GM23338 (cell line): ENCODE measurements around the gene CUX1. TPM values are rescaled to one million over a fixed set of nuclear protein-coding genes. Genes with fewer than 3 reads are reported as not detected.

Experiments used
- ATAC-seq: fragments of 200-7000 bp; cut with Tn5 transposase; 3 replicates; pipeline ENCODE4 v1.9.1; 2020
- DNase-seq: peaks from one replicate; pipeline ENCODE4 v3.0.0-alpha.2; 2015; ENCODE audit warnings: low spot score
- H2AFZ ChIP-seq: fragments of 200-600 bp; sonication (generic); 2 replicates; pipeline ENCODE4 v1.8.0; 2016; ENCODE audit warnings: antibody characterized with exemption, mild to moderate bottlenecking, moderate library complexity
- H3F3A ChIP-seq: fragments of 200-600 bp; sonication (generic); replicated peaks from 2 replicates; pipeline ENCODE4 v1.8.0; 2017; ENCODE audit warnings: antibody characterized with exemption, mixed run types, low read depth
- H3K27ac ChIP-seq: fragments of 200-600 bp; sonication (generic); 2 replicates; pipeline ENCODE4 v1.6.1; 2016; ENCODE audit warnings: low read depth
- H3K27me3 ChIP-seq: fragments of 200-600 bp; sonication (generic); 2 replicates; pipeline ENCODE4 v1.8.0; 2016; ENCODE audit warnings: mild to moderate bottlenecking, mixed run types, moderate library complexity; ENCODE audit not compliant: insufficient read depth
- H3K36me3 ChIP-seq: fragments of 200-600 bp; sonication (generic); 2 replicates; pipeline ENCODE4 v1.8.0; 2016; ENCODE audit warnings: mild to moderate bottlenecking; ENCODE audit not compliant: insufficient read depth
- H3K4me1 ChIP-seq: fragments of 200-600 bp; sonication (generic); 2 replicates; pipeline ENCODE4 v1.8.0; 2016; ENCODE audit warnings: mild to moderate bottlenecking, moderate library complexity; ENCODE audit not compliant: insufficient read depth
- H3K4me2 ChIP-seq: fragments of 200-600 bp; sonication (generic); 2 replicates; pipeline ENCODE4 v1.7.1; 2017; ENCODE audit warnings: mixed run types
- H3K4me3 ChIP-seq: fragments of 200-600 bp; sonication (generic); 2 replicates; pipeline ENCODE4 v1.6.1; 2016; ENCODE audit warnings: mixed run types
- H3K79me2 ChIP-seq: fragments of 200-600 bp; sonication (generic); replicated peaks from 2 replicates; pipeline ENCODE4 v1.8.0; 2017; ENCODE audit warnings: mild to moderate bottlenecking; ENCODE audit not compliant: insufficient read depth
- H3K9me2 ChIP-seq: fragments of 200-600 bp; sonication (generic); 2 replicates; pipeline ENCODE4 v1.8.0; 2017; ENCODE audit not compliant: insufficient read depth
- H4K20me1 ChIP-seq: fragments of 200-600 bp; sonication (generic); replicated peaks from 2 replicates; pipeline ENCODE4 v1.8.0; 2017; ENCODE audit warnings: mild to moderate bottlenecking; ENCODE audit not compliant: insufficient read depth
- H3K27ac Mint-ChIP-seq: 2 replicates; pipeline ENCODE4 v1.8.0; 2020; ENCODE audit warnings: inconsistent platforms, mild to moderate bottlenecking, moderate library complexity, mixed read lengths
- H3K27me3 Mint-ChIP-seq: 3 replicates; pipeline ENCODE4 v1.8.0; 2022; ENCODE audit warnings: low read depth, mild to moderate bottlenecking, moderate library complexity, mixed read lengths, inconsistent platforms; ENCODE audit not compliant: insufficient read depth, poor library complexity
- H3K36me3 Mint-ChIP-seq: 3 replicates; pipeline ENCODE4 v1.8.0; 2021; ENCODE audit warnings: low read depth, mild to moderate bottlenecking, inconsistent platforms, moderate library complexity, mixed read lengths
- H3K4me1 Mint-ChIP-seq: 3 replicates; pipeline ENCODE4 v1.8.0; 2020; ENCODE audit warnings: mild to moderate bottlenecking, inconsistent platforms, mixed read lengths
- H3K4me3 Mint-ChIP-seq: 3 replicates; pipeline ENCODE4 v1.8.0; 2021; ENCODE audit warnings: moderate library complexity, mild to moderate bottlenecking, inconsistent platforms, mixed read lengths
- H3K9me3 Mint-ChIP-seq: 3 replicates; pipeline ENCODE4 v1.8.0; 2020; ENCODE audit warnings: moderate library complexity, mild to moderate bottlenecking, inconsistent platforms, mixed read lengths
- EZH2 ChIP-seq: fragments of 200-600 bp; sonication (generic); IDR thresholded peaks from one replicate; pipeline ENCODE4 v1.8.0; 2017; ENCODE audit warnings: antibody characterized with exemption, mild to moderate bottlenecking, low read depth; ENCODE audit not compliant: unreplicated experiment
- EZH2phosphoT487 ChIP-seq: fragments of 200-600 bp; sonication (generic); IDR thresholded peaks from one replicate; pipeline ENCODE4 v1.8.1; 2018; ENCODE audit warnings: antibody characterized with exemption; ENCODE audit not compliant: unreplicated experiment
- JUNB ChIP-seq: IDR thresholded peaks from one replicate; pipeline ENCODE4 v1.6.1; 2016; ENCODE audit warnings: antibody characterized with exemption; ENCODE audit not compliant: unreplicated experiment
- NANOG ChIP-seq: IDR thresholded peaks from 2 replicates; pipeline ENCODE4 v1.6.1; 2016; ENCODE audit warnings: antibody characterized with exemption, borderline replicate concordance
- POLR2AphosphoS5 ChIP-seq: IDR thresholded peaks from 2 replicates; pipeline ENCODE4 v1.6.1; 2016; ENCODE audit warnings: antibody characterized with exemption, low read depth
- STAT1 ChIP-seq: IDR thresholded peaks from one replicate; pipeline ENCODE4 v1.6.1; 2016; ENCODE audit warnings: antibody characterized with exemption; ENCODE audit not compliant: unreplicated experiment
- ZNF114 ChIP-seq: fragments of 250-450 bp; sonication (Bioruptor Pico); IDR thresholded peaks from 2 replicates; pipeline ENCODE4 v1.5.0; 2020; ENCODE audit warnings: mild to moderate bottlenecking, moderate library complexity
- ZNF331 ChIP-seq: fragments of 250-450 bp; sonication (Bioruptor Pico); IDR thresholded peaks from 2 replicates; pipeline ENCODE4 v1.5.0; 2020; ENCODE audit warnings: low read depth, mild to moderate bottlenecking, moderate library complexity
- polyA plus RNA-seq: library from polyadenylated mRNA; unstranded; fragments of >200 nt; fragmentation: Nextera tagmentation; extraction: Ambion mirVana; gene quantifications from 2 replicates; pipeline ENCODE4 v1.2.1, GENCODE V29; 2016
- total RNA-seq: library from RNA; depleted of rRNA; stranded (reverse); fragments of >200 nt; shearing (Covaris generic); gene quantifications from 2 replicates; pipeline ENCODE4 v1.2.3, GENCODE V29; 2014
- TF ChIP-seq, protein P1 (sequence below): fragments of 250-450 bp; sonication (Bioruptor Pico); IDR thresholded peaks from 2 replicates; pipeline ENCODE4 v1.5.0; 2020; ENCODE audit warnings: mild to moderate bottlenecking, moderate library complexity
- TF ChIP-seq, protein P2 (sequence below): IDR thresholded peaks from one replicate; pipeline ENCODE4 v1.6.1; 2018; ENCODE audit warnings: antibody characterized with exemption; ENCODE audit not compliant: unreplicated experiment
- TF ChIP-seq, protein P3 (sequence below), 2 experiments: fragments of 200-600 bp in 1 of 2; sonication (generic) in 1 of 2; conservative IDR thresholded peaks; 2 replicates each; pipeline versions ENCODE4 v1.5.1 to v1.6.1; 2016 to 2017; ENCODE audit warnings: antibody characterized with exemption in 2 of 2, low read depth in 2 of 2, mild to moderate bottlenecking in 2 of 2, moderate library complexity in 1 of 2

The CUX1 gene
- total and polyA plus RNA-seq, 2 experiments from 2014 or later, result 49.9 to 64.0 TPM

DNA sequence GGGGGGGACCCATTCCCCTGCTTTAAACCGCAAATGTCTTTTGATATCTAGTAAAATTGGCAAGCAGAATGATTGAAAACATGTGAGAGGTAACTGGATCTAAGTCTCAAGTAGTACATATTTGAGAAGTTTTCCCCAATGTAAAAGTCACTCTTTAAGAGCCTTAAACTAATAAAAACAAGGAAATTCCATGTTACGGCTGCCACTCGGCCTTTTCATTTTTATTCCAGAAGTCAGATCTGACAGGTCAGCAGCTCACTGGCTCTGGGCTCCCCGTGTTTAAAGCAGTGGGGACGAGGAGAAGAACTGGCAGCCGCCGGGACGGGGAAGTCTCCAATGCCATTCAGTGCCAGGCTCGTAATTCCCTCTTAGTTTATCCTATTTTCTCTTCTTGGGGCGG, 80.7 kb downstream of the CUX1 start:
- DNase-seq (no peak), ATAC-seq (no peak)
- Mint-ChIP-seq H3K9me3 (no peaks in the 10 kb centered on the region), H3K36me3 (peaks cover 4% of the 10 kb centered on the region; the same call in 2 of the 3 replicates), H3K4me1 (peaks cover 48% of the 10 kb centered on the region), H3K4me3 (no peak overlapping the region), H3K27me3 (peaks cover 3% of the 10 kb centered on the region), H3K27ac (no peak overlapping the region)
- H3K79me2 ChIP-seq, result peaks cover 100% of the 10 kb centered on the region
- no peaks in the 10 kb centered on the region for H3K9me2 ChIP-seq
- no peaks in the 10 kb centered on the region for H3F3A ChIP-seq
- peaks cover 68% of the 10 kb centered on the region for H4K20me1 ChIP-seq
- peaks cover 15% of the 10 kb centered on the region for H3K4me1 ChIP-seq
- no peaks in the 10 kb centered on the region for H3K27me3 ChIP-seq
- no peak overlapping the region for H3K4me2 ChIP-seq
- no peak overlapping the region for H3K4me3 ChIP-seq
- TF ChIP-seq, protein P1, sequence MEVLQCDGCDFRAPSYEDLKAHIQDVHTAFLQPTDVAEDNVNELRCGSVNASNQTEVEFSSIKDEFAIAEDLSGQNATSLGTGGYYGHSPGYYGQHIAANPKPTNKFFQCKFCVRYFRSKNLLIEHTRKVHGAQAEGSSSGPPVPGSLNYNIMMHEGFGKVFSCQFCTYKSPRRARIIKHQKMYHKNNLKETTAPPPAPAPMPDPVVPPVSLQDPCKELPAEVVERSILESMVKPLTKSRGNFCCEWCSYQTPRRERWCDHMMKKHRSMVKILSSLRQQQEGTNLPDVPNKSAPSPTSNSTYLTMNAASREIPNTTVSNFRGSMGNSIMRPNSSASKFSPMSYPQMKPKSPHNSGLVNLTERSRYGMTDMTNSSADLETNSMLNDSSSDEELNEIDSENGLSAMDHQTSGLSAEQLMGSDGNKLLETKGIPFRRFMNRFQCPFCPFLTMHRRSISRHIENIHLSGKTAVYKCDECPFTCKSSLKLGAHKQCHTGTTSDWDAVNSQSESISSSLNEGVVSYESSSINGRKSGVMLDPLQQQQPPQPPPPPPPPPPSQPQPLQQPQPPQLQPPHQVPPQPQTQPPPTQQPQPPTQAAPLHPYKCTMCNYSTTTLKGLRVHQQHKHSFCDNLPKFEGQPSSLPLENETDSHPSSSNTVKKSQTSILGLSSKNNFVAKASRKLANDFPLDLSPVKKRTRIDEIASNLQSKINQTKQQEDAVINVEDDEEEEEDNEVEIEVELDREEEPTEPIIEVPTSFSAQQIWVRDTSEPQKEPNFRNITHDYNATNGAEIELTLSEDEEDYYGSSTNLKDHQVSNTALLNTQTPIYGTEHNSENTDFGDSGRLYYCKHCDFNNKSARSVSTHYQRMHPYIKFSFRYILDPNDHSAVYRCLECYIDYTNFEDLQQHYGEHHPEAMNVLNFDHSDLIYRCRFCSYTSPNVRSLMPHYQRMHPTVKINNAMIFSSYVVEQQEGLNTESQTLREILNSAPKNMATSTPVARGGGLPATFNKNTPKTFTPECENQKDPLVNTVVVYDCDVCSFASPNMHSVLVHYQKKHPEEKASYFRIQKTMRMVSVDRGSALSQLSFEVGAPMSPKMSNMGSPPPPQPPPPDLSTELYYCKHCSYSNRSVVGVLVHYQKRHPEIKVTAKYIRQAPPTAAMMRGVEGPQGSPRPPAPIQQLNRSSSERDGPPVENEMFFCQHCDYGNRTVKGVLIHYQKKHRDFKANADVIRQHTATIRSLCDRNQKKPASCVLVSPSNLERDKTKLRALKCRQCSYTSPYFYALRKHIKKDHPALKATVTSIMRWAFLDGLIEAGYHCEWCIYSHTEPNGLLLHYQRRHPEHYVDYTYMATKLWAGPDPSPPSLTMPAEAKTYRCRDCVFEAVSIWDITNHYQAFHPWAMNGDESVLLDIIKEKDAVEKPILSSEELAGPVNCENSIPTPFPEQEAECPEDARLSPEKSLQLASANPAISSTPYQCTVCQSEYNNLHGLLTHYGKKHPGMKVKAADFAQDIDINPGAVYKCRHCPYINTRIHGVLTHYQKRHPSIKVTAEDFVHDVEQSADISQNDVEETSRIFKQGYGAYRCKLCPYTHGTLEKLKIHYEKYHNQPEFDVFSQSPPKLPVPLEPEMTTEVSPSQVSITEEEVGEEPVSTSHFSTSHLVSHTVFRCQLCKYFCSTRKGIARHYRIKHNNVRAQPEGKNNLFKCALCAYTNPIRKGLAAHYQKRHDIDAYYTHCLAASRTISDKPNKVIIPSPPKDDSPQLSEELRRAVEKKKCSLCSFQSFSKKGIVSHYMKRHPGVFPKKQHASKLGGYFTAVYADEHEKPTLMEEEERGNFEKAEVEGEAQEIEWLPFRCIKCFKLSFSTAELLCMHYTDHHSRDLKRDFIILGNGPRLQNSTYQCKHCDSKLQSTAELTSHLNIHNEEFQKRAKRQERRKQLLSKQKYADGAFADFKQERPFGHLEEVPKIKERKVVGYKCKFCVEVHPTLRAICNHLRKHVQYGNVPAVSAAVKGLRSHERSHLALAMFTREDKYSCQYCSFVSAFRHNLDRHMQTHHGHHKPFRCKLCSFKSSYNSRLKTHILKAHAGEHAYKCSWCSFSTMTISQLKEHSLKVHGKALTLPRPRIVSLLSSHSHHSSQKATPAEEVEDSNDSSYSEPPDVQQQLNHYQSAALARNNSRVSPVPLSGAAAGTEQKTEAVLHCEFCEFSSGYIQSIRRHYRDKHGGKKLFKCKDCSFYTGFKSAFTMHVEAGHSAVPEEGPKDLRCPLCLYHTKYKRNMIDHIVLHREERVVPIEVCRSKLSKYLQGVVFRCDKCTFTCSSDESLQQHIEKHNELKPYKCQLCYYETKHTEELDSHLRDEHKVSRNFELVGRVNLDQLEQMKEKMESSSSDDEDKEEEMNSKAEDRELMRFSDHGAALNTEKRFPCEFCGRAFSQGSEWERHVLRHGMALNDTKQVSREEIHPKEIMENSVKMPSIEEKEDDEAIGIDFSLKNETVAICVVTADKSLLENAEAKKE (CRISPR knock-in tag), result no peak
- TF ChIP-seq STAT1, result no peak
- TF ChIP-seq ZNF331 (CRISPR knock-in tag), result no peak
- no peak for TF ChIP-seq EZH2phosphoT487
- no peak for TF ChIP-seq JUNB
- TF ChIP-seq, protein P2, sequence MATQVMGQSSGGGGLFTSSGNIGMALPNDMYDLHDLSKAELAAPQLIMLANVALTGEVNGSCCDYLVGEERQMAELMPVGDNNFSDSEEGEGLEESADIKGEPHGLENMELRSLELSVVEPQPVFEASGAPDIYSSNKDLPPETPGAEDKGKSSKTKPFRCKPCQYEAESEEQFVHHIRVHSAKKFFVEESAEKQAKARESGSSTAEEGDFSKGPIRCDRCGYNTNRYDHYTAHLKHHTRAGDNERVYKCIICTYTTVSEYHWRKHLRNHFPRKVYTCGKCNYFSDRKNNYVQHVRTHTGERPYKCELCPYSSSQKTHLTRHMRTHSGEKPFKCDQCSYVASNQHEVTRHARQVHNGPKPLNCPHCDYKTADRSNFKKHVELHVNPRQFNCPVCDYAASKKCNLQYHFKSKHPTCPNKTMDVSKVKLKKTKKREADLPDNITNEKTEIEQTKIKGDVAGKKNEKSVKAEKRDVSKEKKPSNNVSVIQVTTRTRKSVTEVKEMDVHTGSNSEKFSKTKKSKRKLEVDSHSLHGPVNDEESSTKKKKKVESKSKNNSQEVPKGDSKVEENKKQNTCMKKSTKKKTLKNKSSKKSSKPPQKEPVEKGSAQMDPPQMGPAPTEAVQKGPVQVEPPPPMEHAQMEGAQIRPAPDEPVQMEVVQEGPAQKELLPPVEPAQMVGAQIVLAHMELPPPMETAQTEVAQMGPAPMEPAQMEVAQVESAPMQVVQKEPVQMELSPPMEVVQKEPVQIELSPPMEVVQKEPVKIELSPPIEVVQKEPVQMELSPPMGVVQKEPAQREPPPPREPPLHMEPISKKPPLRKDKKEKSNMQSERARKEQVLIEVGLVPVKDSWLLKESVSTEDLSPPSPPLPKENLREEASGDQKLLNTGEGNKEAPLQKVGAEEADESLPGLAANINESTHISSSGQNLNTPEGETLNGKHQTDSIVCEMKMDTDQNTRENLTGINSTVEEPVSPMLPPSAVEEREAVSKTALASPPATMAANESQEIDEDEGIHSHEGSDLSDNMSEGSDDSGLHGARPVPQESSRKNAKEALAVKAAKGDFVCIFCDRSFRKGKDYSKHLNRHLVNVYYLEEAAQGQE, result no peak
- TF ChIP-seq, protein P3, sequence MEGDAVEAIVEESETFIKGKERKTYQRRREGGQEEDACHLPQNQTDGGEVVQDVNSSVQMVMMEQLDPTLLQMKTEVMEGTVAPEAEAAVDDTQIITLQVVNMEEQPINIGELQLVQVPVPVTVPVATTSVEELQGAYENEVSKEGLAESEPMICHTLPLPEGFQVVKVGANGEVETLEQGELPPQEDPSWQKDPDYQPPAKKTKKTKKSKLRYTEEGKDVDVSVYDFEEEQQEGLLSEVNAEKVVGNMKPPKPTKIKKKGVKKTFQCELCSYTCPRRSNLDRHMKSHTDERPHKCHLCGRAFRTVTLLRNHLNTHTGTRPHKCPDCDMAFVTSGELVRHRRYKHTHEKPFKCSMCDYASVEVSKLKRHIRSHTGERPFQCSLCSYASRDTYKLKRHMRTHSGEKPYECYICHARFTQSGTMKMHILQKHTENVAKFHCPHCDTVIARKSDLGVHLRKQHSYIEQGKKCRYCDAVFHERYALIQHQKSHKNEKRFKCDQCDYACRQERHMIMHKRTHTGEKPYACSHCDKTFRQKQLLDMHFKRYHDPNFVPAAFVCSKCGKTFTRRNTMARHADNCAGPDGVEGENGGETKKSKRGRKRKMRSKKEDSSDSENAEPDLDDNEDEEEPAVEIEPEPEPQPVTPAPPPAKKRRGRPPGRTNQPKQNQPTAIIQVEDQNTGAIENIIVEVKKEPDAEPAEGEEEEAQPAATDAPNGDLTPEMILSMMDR (conservative IDR thresholded peaks at IDR 0.05; ENCODE audit: low read depth in 2 of 2), result no peak
- TF ChIP-seq EZH2, result no peak
- TF ChIP-seq NANOG, result no peak
- no peak for TF ChIP-seq POLR2AphosphoS5
- no peak for TF ChIP-seq ZNF114 (CRISPR knock-in tag)
- no peaks in the 10 kb centered on the region for H3K36me3 ChIP-seq
- H3K27ac ChIP-seq, result no peak overlapping the region
- no peak overlapping the region for H2AFZ ChIP-seq
